GM23248 (cell line): ENCODE data around the gene ABCD1.

ENCODE experiments used
- EZH2 ChIP-seq: fragments of 200-600 bp; sonication (generic); IDR thresholded peaks from 2 replicates; pipeline ENCODE4 v1.6.1; 2018; ENCODE audit warnings: antibody characterized with exemption, mild to moderate bottlenecking; ENCODE audit not compliant: insufficient read depth, poor library complexity, severe bottlenecking
- EZH2phosphoT487 ChIP-seq: fragments of 200-600 bp; sonication (generic); IDR thresholded peaks from 2 replicates; pipeline ENCODE4 v1.6.1; 2018; ENCODE audit warnings: antibody characterized with exemption, moderate library complexity, mild to moderate bottlenecking, low read depth; ENCODE audit not compliant: insufficient read depth

DNA sequence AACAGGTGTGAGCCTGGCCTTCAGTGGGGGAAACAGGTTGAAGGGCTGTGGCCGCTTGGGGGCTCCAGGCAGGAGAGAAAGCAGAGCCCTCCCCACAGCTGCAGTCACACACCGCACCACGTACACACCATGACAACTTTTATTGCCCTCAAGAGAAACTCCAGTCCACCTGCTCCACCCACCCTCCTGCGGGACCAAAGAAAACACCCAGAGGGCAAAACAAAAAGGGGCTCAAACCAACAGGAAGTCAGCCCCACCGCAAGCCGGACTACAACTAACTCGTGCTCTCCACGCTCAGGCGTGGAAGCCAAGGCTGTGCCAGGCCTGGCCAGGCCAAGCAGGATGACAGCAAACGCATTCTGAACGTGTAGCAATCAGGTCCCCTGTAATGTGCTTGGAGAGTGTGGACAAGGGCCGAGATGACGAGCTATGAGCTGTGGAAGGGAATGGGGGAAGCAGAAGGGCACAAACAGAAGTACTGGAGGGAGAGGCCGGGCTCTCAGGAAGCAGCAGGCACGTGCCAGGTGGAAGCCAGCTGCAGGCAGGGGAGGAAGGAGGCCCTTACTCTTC, 24.2 kb upstream of the ABCD1 start:
- TF ChIP-seq EZH2 (no peak), EZH2phosphoT487 (no peak)
